ENCODE data around the gene PKLR. TPM values are rescaled to one million over a fixed set of nuclear protein-coding genes. Genes with fewer than 3 reads are reported as not detected.

Gene PKLR
- total and polyA plus RNA-seq, 2 of the 8 experiments (the other 6 are each of a cell fraction or from before 2014, with no cell fraction given) = 2.3 to 7.5 TPM

DNA sequence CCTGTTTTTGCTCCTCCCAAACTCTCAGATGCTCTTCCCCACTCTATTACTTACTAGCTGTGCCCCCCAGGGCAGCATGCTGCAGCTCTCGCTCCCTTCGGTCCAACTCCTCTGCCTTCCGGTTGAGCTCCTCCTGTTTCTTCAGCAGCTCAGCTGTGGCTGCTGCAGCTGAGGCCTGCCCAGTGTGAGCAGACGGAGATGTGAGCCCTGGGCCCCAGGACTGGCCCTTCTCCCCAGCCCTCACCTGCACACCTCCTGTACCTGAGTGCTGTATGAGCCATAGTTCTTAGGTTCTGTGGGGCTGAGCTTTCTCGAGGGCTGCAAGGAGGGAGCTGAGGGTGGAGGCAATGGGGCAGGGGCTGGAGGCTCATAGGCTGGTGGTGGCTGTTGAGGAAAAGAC lies 41.0 kb downstream of the PKLR start:
- H3K4me2 ChIP-seq (ENCODE audit: insufficient read depth in 1 of 2, low read depth in 2 of 2, low read length in 2 of 2) = no peak overlapping the region; a peak in 1 of 4 replicates
- WGBS, 2 experiments (ENCODE audit: extremely low coverage in 1 of 2, insufficient coverage in 1 of 2, insufficient read length in 1 of 2, insufficient replicate concordance in 2 of 2, low coverage in 1 of 2, low lambda C conversion rate in 2 of 2, missing lambda C conversion rate in 1 of 2) = 96% methylated on average over 5 of the region's 5 CpGs; no CpG with 5 or more reads in 1 of the 2 experiments
- H3K79me2 ChIP-seq (ENCODE audit: control insufficient read depth in 1 of 2, insufficient read depth in 2 of 2, low read length in 2 of 2) = peaks cover 0 to 14% of the 10 kb centered on the region in 2 experiments; a peak in 1 of 4 replicates

More for the DNA sequence above, 41.0 kb downstream of the PKLR start:
- Histone ChIP-seq H3K18ac (ENCODE audit: extremely low read depth, low read length) (no peak overlapping the region), H3K23ac (ENCODE audit: insufficient read length) (no peak overlapping the region), H4K8ac (ENCODE audit: extremely low read depth, insufficient read depth, low read length) (no peak overlapping the region), H3K36me3 (ENCODE audit: control insufficient read depth in 2 of 4, insufficient read depth in 4 of 4, low read length in 3 of 4) (peaks cover 9 to 29% (median 25%) of the 10 kb centered on the region in 4 experiments), H2AK5ac (ENCODE audit: low read depth, low read length) (no peak overlapping the region), H2BK5ac (ENCODE audit: low read depth, low read length) (no peak overlapping the region), H3K4me1 (replicated peaks in 1 of 4; ENCODE audit: control insufficient read depth in 3 of 4, insufficient read depth in 4 of 4, low read length in 3 of 4) (peaks cover 3 to 15% (median 8%) of the 10 kb centered on the region in 4 experiments; a peak in 5 of 7 replicates), H3K27ac (ENCODE audit: low read depth, low read length) (no peak overlapping the region), H3K4me3 (ENCODE audit: extremely low read depth in 1 of 4, insufficient read depth in 2 of 4, low read depth in 3 of 4, low read length in 4 of 4) (no peak overlapping the region), H3K9me3 (ENCODE audit: insufficient read depth in 2 of 2, low read depth in 1 of 2, low read length in 1 of 2) (no peaks in the 10 kb centered on the region), H2AFZ (ENCODE audit: low read length) (no peak overlapping the region), H2BK20ac (ENCODE audit: low read length) (no peak overlapping the region), H3K4ac (replicated peaks; ENCODE audit: insufficient read length, low read depth, low read length) (no peak overlapping the region), H4K20me1 (replicated peaks in 1 of 2; ENCODE audit: control insufficient read depth in 1 of 2, insufficient read depth in 2 of 2, low read length in 2 of 2) (peaks cover 0 to 5% of the 10 kb centered on the region in 2 experiments), H2BK15ac (ENCODE audit: low read length) (no peak overlapping the region), H3K23me2 (ENCODE audit: low read depth, low read length) (peaks cover 9% of the 10 kb centered on the region), H3K79me1 (ENCODE audit: low read depth, low read length) (peaks cover 6% of the 10 kb centered on the region; the same call in 1 of the 2 replicates), H4K91ac (replicated peaks; ENCODE audit: insufficient read length, low read length) (no peak overlapping the region), H4K5ac (ENCODE audit: insufficient read length, low read depth, low read length) (no peak overlapping the region), H3K56ac (replicated peaks; ENCODE audit: insufficient read length, low read depth, low read length) (no peak overlapping the region), H2BK120ac (replicated peaks; ENCODE audit: low read depth, low read length) (no peak overlapping the region), H3K27me3 (replicated peaks in 1 of 4; ENCODE audit: control insufficient read depth in 3 of 4, extremely low read depth in 1 of 4, insufficient read depth in 3 of 4, low read length in 3 of 4) (no peaks in the 10 kb centered on the region), H2BK12ac (ENCODE audit: low read depth, low read length) (no peak overlapping the region), H3K9ac (replicated peaks in 1 of 4; ENCODE audit: extremely low read depth in 1 of 4, low read depth in 3 of 4, low read length in 3 of 4) (no peak overlapping the region), H3K14ac (ENCODE audit: insufficient read length) (no peak overlapping the region)
- FAIRE-seq = no peak
- no peak for DNase-seq (ENCODE audit: low read depth in 1 of 2, low spot score in 2 of 2)
- TF ChIP-seq KDM4A (IDR thresholded peaks at IDR 0.05; ENCODE audit: low read depth, low read length, severe bottlenecking) (no peak), EZH2 (IDR thresholded peaks at IDR 0.05; ENCODE audit: low read depth, low read length, severe bottlenecking) (no peak), SRF (IDR thresholded peaks at IDR 0.05; ENCODE audit: low read depth, low read length) (no peak), MAFK (IDR thresholded peaks at IDR 0.05; ENCODE audit: low read depth, low read length) (no peak), SUZ12 (IDR thresholded peaks at IDR 0.05; ENCODE audit: low read length) (no peak), POLR2A (IDR thresholded peaks at IDR 0.05; ENCODE audit: control extremely low read depth in 1 of 2, low read depth in 2 of 2, low read length in 2 of 2) (no peak), RAD21 (IDR thresholded peaks at IDR 0.05 in 1 of 2, conservative IDR thresholded peaks at IDR 0.05 in 1 of 2; ENCODE audit: low read depth in 2 of 2, low read length in 2 of 2) (no peak), HDAC6 (IDR thresholded peaks at IDR 0.05; ENCODE audit: low read depth, low read length) (no peak)
- CTCF ChIA-PET (ENCODE audit: partially characterized antibody) = interaction anchor here (0.6 to 4.0 kb wide), 10 partner anchors 10 to 466 kb away, joined by 3 to 63 read pairs (median 5); partner anchors contain the start of gene FDPS
- POLR2A ChIA-PET (ENCODE audit: partially characterized antibody) = interaction anchor here (0.8 to 6.4 kb wide), 10 partner anchors 10 to 69 kb away, joined by 3 to 87 read pairs (median 4); partner anchors contain the start of genes CLK2, HCN3, MTX1 and RUSC1

Measured in H1 (cell line).